DOHH2 (cell line): ENCODE results near the gene SEMA6A.

Source experiments
- EZH2phosphoT487 ChIP-seq: fragments of 200-600 bp; sonication (generic); IDR thresholded peaks from 2 replicates; pipeline ENCODE4 v1.6.1; 2017; ENCODE audit warnings: borderline replicate concordance, mild to moderate bottlenecking, antibody characterized with exemption, low read length, moderate library complexity, mixed read lengths
- TF ChIP-seq, protein P1 (sequence below): fragments of 200-600 bp; sonication (generic); IDR thresholded peaks from one replicate; pipeline ENCODE4 v1.5.1; 2014; ENCODE audit warnings: antibody characterized with exemption, mild to moderate bottlenecking, low read depth, low read length; ENCODE audit not compliant: poor library complexity, severe bottlenecking

DNA sequence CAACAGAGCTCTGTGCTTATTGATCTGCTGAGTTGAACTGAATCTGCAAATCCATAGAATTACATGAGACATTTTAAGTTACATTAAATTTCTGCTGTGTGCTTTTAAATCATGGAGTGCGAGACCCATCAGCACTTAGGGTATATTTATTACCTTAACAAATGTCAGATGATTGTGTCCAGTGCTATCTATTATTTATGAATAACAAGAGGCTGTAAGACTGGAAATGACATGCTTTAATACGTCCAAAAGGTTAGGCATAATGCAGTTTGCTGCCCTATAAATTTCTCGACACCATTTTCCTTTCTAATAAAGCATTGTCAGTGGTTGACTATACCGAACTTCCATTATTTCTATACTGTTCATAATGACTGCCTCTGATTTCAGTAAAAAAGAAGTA is 117.6 kb downstream of the SEMA6A start:
- TF ChIP-seq, protein P1, sequence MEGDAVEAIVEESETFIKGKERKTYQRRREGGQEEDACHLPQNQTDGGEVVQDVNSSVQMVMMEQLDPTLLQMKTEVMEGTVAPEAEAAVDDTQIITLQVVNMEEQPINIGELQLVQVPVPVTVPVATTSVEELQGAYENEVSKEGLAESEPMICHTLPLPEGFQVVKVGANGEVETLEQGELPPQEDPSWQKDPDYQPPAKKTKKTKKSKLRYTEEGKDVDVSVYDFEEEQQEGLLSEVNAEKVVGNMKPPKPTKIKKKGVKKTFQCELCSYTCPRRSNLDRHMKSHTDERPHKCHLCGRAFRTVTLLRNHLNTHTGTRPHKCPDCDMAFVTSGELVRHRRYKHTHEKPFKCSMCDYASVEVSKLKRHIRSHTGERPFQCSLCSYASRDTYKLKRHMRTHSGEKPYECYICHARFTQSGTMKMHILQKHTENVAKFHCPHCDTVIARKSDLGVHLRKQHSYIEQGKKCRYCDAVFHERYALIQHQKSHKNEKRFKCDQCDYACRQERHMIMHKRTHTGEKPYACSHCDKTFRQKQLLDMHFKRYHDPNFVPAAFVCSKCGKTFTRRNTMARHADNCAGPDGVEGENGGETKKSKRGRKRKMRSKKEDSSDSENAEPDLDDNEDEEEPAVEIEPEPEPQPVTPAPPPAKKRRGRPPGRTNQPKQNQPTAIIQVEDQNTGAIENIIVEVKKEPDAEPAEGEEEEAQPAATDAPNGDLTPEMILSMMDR = no peak
- TF ChIP-seq EZH2phosphoT487 = no peak
